Endothelial cell of umbilical vein (primary cell): Measurements from ENCODE around the gene TDRD10. TPM values are rescaled to one million over a fixed set of nuclear protein-coding genes. Genes with fewer than 3 reads are reported as not detected.
A peak's percentile ranks its signal among the peaks of the same experiment; 100 is the strongest.

Experiments
- BruUV-seq: library from RNA; stranded (reverse); fragments of 400-500 nt; replicated peaks from 2 replicates; lab custom pipeline; 2021; lab: Mats Ljungman, UMichigan
- CTCF ChIA-PET: fragments of 300-600, 350-600 bp; sonication (Branson Sonifier 250); formaldehyde crosslinking; loops from one replicate; lab custom pipeline; 2021; ENCODE audit warnings: antibody characterized with exemption, inconsistent platforms; lab: Charles Lee
- POLR2A ChIA-PET: fragments of 300-600, 350-600 bp; sonication (Branson Sonifier 250); formaldehyde crosslinking; loops from one replicate; lab custom pipeline; 2021; ENCODE audit warnings: antibody characterized with exemption, inconsistent platforms; lab: Charles Lee
- DNase-seq: peaks from one replicate; pipeline ENCODE4 v3.0.0-alpha.2; 2011; ENCODE audit warnings: low read depth, low spot score
- FAIRE-seq: peaks from 2 replicates; lab custom pipeline; 2011; peaks lifted over from hg19 to GRCh38; lab: Jason Lieb, UNC
- H2AFZ ChIP-seq: 2 replicates; pipeline ENCODE4 v1.6.0; 2012; ENCODE audit warnings: low read depth, low read length, control low read depth, inconsistent platforms
- H3K27ac ChIP-seq: 2 replicates; pipeline ENCODE4 v1.5.1; 2011; ENCODE audit warnings: low read depth, mild to moderate bottlenecking, control low read depth, low read length, moderate library complexity; ENCODE audit not compliant: insufficient read depth
- H3K27me3 ChIP-seq, 2 experiments: 2 replicates each; pipeline versions ENCODE4 v1.6.0 to v1.6.1; 2011; ENCODE audit warnings: low read length in 2 of 2, mixed read lengths in 1 of 2; ENCODE audit not compliant: control insufficient read depth in 2 of 2, insufficient read depth in 2 of 2
- H3K36me3 ChIP-seq, 2 experiments: 2 replicates in 1 of 2; 3 replicates in 1 of 2; pipeline ENCODE4 v1.5.1; 2011; ENCODE audit warnings: low read length in 2 of 2, mild to moderate bottlenecking in 1 of 2, moderate library complexity in 1 of 2; ENCODE audit not compliant: control insufficient read depth in 2 of 2, insufficient read depth in 2 of 2; ENCODE audit errors: extremely low read depth in 1 of 2
- H3K4me1 ChIP-seq: 3 replicates; pipeline ENCODE4 v1.5.1; 2011; ENCODE audit warnings: mild to moderate bottlenecking, low read length; ENCODE audit not compliant: control insufficient read depth, insufficient read depth; ENCODE audit errors: extremely low read depth
- H3K4me2 ChIP-seq: 2 replicates; pipeline ENCODE4 v1.6.1; 2011; ENCODE audit warnings: low read length, control low read depth, mixed read lengths; ENCODE audit not compliant: insufficient read depth
- H3K4me3 ChIP-seq, 3 experiments: fragments of 200-600 bp in 1 of 3; sonication (generic), shearing (Covaris generic) in 1 of 3; replicated peaks in 1 of 3; 2 replicates each; pipeline ENCODE4 v1.5.1; 2011 to 2016; ENCODE audit warnings: control low read depth in 3 of 3, low read length in 3 of 3, mild to moderate bottlenecking in 2 of 3, inconsistent platforms in 1 of 3, low read depth in 1 of 3, moderate library complexity in 1 of 3; ENCODE audit not compliant: insufficient read depth in 1 of 3
- H3K79me2 ChIP-seq: 2 replicates; pipeline ENCODE4 v1.6.0; 2012; ENCODE audit warnings: low read length, inconsistent platforms; ENCODE audit not compliant: control insufficient read depth, insufficient read depth
- H3K9ac ChIP-seq: replicated peaks from 2 replicates; pipeline ENCODE3; 2011; ENCODE audit warnings: low read length, control low read depth; ENCODE audit not compliant: insufficient read depth; ENCODE audit errors: extremely low read depth
- H3K9me1 ChIP-seq: replicated peaks from 3 replicates; pipeline ENCODE4 v1.6.0; 2011; ENCODE audit warnings: mild to moderate bottlenecking, low read length; ENCODE audit not compliant: control insufficient read depth, insufficient read depth; ENCODE audit errors: extremely low read depth
- H3K9me3 ChIP-seq: replicated peaks from 2 replicates; pipeline ENCODE4 v1.5.1; 2012; ENCODE audit warnings: low read length, inconsistent platforms; ENCODE audit not compliant: control insufficient read depth, insufficient read depth
- H4K20me1 ChIP-seq: replicated peaks from 2 replicates; pipeline ENCODE3; 2011; ENCODE audit warnings: mild to moderate bottlenecking, low read length; ENCODE audit not compliant: control insufficient read depth, insufficient read depth; ENCODE audit errors: extremely low read depth
- CTCF ChIP-seq, 2 donors: IDR thresholded peaks; 1 replicate in 1 of 2; 2 replicates in 1 of 2; pipeline ENCODE4 v1.5.1; 2011; ENCODE audit warnings: low read length in 2 of 2, mild to moderate bottlenecking in 2 of 2, moderate library complexity in 2 of 2, control low read depth in 1 of 2, inconsistent platforms in 1 of 2, low read depth in 1 of 2; ENCODE audit not compliant: insufficient read depth in 1 of 2; ENCODE audit errors: extremely low read depth in 1 of 2
- EZH2 ChIP-seq: IDR thresholded peaks from 2 replicates; pipeline ENCODE4 v1.6.1; 2012; ENCODE audit warnings: borderline replicate concordance, low read depth, mild to moderate bottlenecking, moderate library complexity, low read length, inconsistent platforms; ENCODE audit not compliant: severe bottlenecking
- FOS ChIP-seq: IDR thresholded peaks from 2 replicates; pipeline ENCODE4 v1.6.1; 2011; ENCODE audit warnings: mild to moderate bottlenecking, low read length, moderate library complexity, borderline replicate concordance; ENCODE audit not compliant: insufficient read depth
- GATA2 ChIP-seq: IDR thresholded peaks from 2 replicates; pipeline ENCODE4 v1.7.0; 2011; ENCODE audit warnings: low read depth, mild to moderate bottlenecking, moderate library complexity, mixed read lengths, low read length; ENCODE audit not compliant: insufficient read length, insufficient read depth
- JUN ChIP-seq: IDR thresholded peaks from 2 replicates; pipeline ENCODE4 v1.6.1; 2011; ENCODE audit warnings: borderline replicate concordance, low read depth; ENCODE audit not compliant: insufficient read length, insufficient read depth
- MAX ChIP-seq: IDR thresholded peaks from 2 replicates; pipeline ENCODE4 v1.6.1; 2011; ENCODE audit not compliant: insufficient read depth, insufficient read length
- MYC ChIP-seq: IDR thresholded peaks from one replicate; pipeline ENCODE4 v1.6.1; 2011; ENCODE audit warnings: mild to moderate bottlenecking, low read depth, low read length
- POLR2A ChIP-seq: IDR thresholded peaks from 2 replicates; pipeline ENCODE4 v1.6.1; 2012; ENCODE audit warnings: low read depth, mild to moderate bottlenecking, control low read depth, low read length
- POLR2AphosphoS5 ChIP-seq: IDR thresholded peaks from 2 replicates; pipeline ENCODE4 v1.6.1; 2012; ENCODE audit warnings: low read depth, mild to moderate bottlenecking, control low read depth, low read length, moderate library complexity; ENCODE audit not compliant: insufficient read depth
- dilution Hi-C: fragments of 300-500 bp; cut with MboI; formaldehyde crosslinking; loops from one replicate; pipeline ENCODE4 v1.15.0; 2019; ENCODE audit warnings: low sequenced_read_pairs; ENCODE audit not compliant: extremely low pct_ligation_motif_present
- intact Hi-C: fragments of 100-400 bp; cut with micrococcal nuclease; formaldehyde crosslinking; loops from one replicate; pipeline ENCODE4 v1.10.0; 2022
- polyA plus RNA-seq, 4 experiments: library from polyadenylated mRNA; depleted of rRNA in 3 of 4; stranded (reverse) in 3 of 4; unstranded in 1 of 4; fragments of >200 nt; gene quantifications; 2 replicates each; pipeline versions ENCODE4 v1.2.1 to v1.2.3, GENCODE V29; 2011 to 2012; ENCODE audit warnings: missing spikeins in 1 of 4
- total RNA-seq: library from RNA; stranded (reverse); gene quantifications from 2 replicates; pipeline ENCODE4 v1.2.3, GENCODE V29; 2021

Gene TDRD10
- total and polyA plus RNA-seq, 2 donors (not counting 3 experiments of a cell fraction or from before 2014, with no cell fraction given): 6.1 to 9.1 TPM

GRCh38 chr1:154478639-154479038, 23.4 kb upstream of the TDRD10 start:
- no peaks in the 10 kb centered on the region for H3K9me1 ChIP-seq
- no peak for FAIRE-seq
- no peak overlapping the region for H3K4me3 ChIP-seq
- H3K27me3 ChIP-seq: no peaks in the 10 kb centered on the region
- ChIA-PET CTCF (interaction anchor here (1.0 to 8.9 kb wide), 20 partner anchors 13 to 400 kb away, joined by 3 to 489 read pairs (median 7); partner anchors contain the start of gene UBE2Q1), POLR2A (interaction anchor here (2.3 kb wide), 1 partner anchor 68 kb away, joined by 8 read pairs; no protein-coding TSS in a partner anchor)
- H3K4me2 ChIP-seq: no peak overlapping the region
- no peaks in the 10 kb centered on the region for H3K9me3 ChIP-seq
- H3K4me1 ChIP-seq: peaks cover 23% of the 10 kb centered on the region
- peaks cover 4% of the 10 kb centered on the region for H3K79me2 ChIP-seq
- no peak overlapping the region for H3K9ac ChIP-seq
- H4K20me1 ChIP-seq: no peaks in the 10 kb centered on the region
- dilution Hi-C loops: no loop called here
- no peak overlapping the region for H2AFZ ChIP-seq
- peaks cover 10 to 12% of the 10 kb centered on the region in 2 experiments for H3K36me3 ChIP-seq
- no peak overlapping the region for H3K27ac ChIP-seq
- no TSS peak for BruUV-seq
- intact Hi-C loops: loop anchor here (2.0 to 10.0 kb wide), 3 partner anchors 74 to 284 kb away; partner anchors contain the start of genes IL6R and TPM3
- TF ChIP-seq CTCF (IDR thresholded peaks at IDR 0.05; ENCODE audit: extremely low read depth in 1 of 2, insufficient read depth in 1 of 2, low read depth in 1 of 2, low read length in 2 of 2) (no peak), FOS (no peak), MYC (no peak), POLR2AphosphoS5 (no peak), EZH2 (no peak), POLR2A (no peak), GATA2 (no peak), MAX (no peak), JUN (no peak)
- DNase-seq: peak; percentile 34
